ENCODE data around the gene GMFB. TPM values are rescaled to one million over a fixed set of nuclear protein-coding genes. Genes with fewer than 3 reads are reported as not detected.

The GMFB gene
- total RNA-seq, 2 donors from 2014 or later = 22.9 to 47.1 TPM

- ATAC-seq (ENCODE audit: insufficient number of reproducible peaks, low FRiP score, low read depth) = no peak
- no peak for DNase-seq (ENCODE audit: low spot score)
- Histone ChIP-seq H3K27ac (no peak overlapping the region), H3K4me1 (ENCODE audit: control insufficient read depth in 1 of 2, low read depth in 2 of 2) (no peaks in the 10 kb centered on the region), H3K27me3 (replicated peaks; ENCODE audit: insufficient read depth) (no peaks in the 10 kb centered on the region), H3K4me3 (no peak overlapping the region), H3K9me3 (no peaks in the 10 kb centered on the region), H3K36me3 (no peaks in the 10 kb centered on the region)
- no peak for TF ChIP-seq CTCF (IDR thresholded peaks at IDR 0.05)
Observed at GRCh38 chr14:54497224-54497623, 8.4 kb upstream of the GMFB start.

GRCh38 chr14:54493293-54493692 lies 4.5 kb upstream of the GMFB start:
- Histone ChIP-seq H3K9me3 (no peaks in the 10 kb centered on the region), H3K4me1 (ENCODE audit: control insufficient read depth in 1 of 2, low read depth in 2 of 2) (peaks cover 4 to 5% of the 10 kb centered on the region in 2 donors), H3K27me3 (replicated peaks; ENCODE audit: insufficient read depth) (no peaks in the 10 kb centered on the region), H3K36me3 (no peaks in the 10 kb centered on the region), H3K27ac (no peak overlapping the region), H3K4me3 (no peak overlapping the region)
- ATAC-seq (ENCODE audit: insufficient number of reproducible peaks, low FRiP score, low read depth) (no peak), DNase-seq (ENCODE audit: low spot score) (no peak)
- TF ChIP-seq CTCF (IDR thresholded peaks at IDR 0.05) = no peak

GRCh38 chr14:54490445-54491175 lies 1.8 kb upstream of the GMFB start:
- Histone ChIP-seq H3K27ac (no peak overlapping the region), H3K4me1 (ENCODE audit: control insufficient read depth in 1 of 2, low read depth in 2 of 2) (peaks cover 15 to 23% of the 10 kb centered on the region in 2 donors), H3K36me3 (no peaks in the 10 kb centered on the region), H3K4me3 (no peak overlapping the region), H3K9me3 (no peaks in the 10 kb centered on the region), H3K27me3 (replicated peaks; ENCODE audit: insufficient read depth) (no peaks in the 10 kb centered on the region)
- no peak for TF ChIP-seq CTCF (IDR thresholded peaks at IDR 0.05)
- DNase-seq (ENCODE audit: low spot score) = no peak
- no peak for ATAC-seq (ENCODE audit: insufficient number of reproducible peaks, low FRiP score, low read depth)

- Histone ChIP-seq H3K27ac (peak overlapping the region; percentile 74 to 97), H3K27me3 (replicated peaks; ENCODE audit: insufficient read depth) (no peaks in the 10 kb centered on the region), H3K9me3 (no peaks in the 10 kb centered on the region), H3K36me3 (no peaks in the 10 kb centered on the region), H3K4me1 (ENCODE audit: control insufficient read depth in 1 of 2, low read depth in 2 of 2) (peaks cover 15 to 26% of the 10 kb centered on the region in 2 donors), H3K4me3 (peak overlapping the region; percentile 98)
- TF ChIP-seq CTCF (IDR thresholded peaks at IDR 0.05) = no peak
- DNase-seq (ENCODE audit: low spot score) (no peak), ATAC-seq (ENCODE audit: insufficient number of reproducible peaks, low FRiP score, low read depth) (no peak)
Observed at GRCh38 chr14:54489731-54490444, 1.1 kb upstream of the GMFB start.

GRCh38 chr14:54489318-54489683 lies 521 bp upstream of the GMFB start:
- Histone ChIP-seq H3K27ac (peak overlapping the region; percentile 74 to 97), H3K4me1 (ENCODE audit: control insufficient read depth in 1 of 2, low read depth in 2 of 2) (peaks cover 15 to 31% of the 10 kb centered on the region in 2 donors), H3K9me3 (no peaks in the 10 kb centered on the region), H3K36me3 (no peaks in the 10 kb centered on the region), H3K27me3 (replicated peaks; ENCODE audit: insufficient read depth) (no peaks in the 10 kb centered on the region), H3K4me3 (peak overlapping the region; percentile 98)
- no peak for TF ChIP-seq CTCF (IDR thresholded peaks at IDR 0.05)
- no peak for ATAC-seq (ENCODE audit: insufficient number of reproducible peaks, low FRiP score, low read depth)
- DNase-seq (ENCODE audit: low spot score) = no peak

All from thoracic aorta (tissue), 2 donors.